ENCODE measurements around the gene SLC25A12. TPM values are rescaled to one million over a fixed set of nuclear protein-coding genes. Genes with fewer than 3 reads are reported as not detected.

Gene SLC25A12
- total and polyA plus RNA-seq, 2 donors (not counting 3 experiments of a cell fraction or from before 2014, with no cell fraction given), result 13.6 to 17.1 TPM

GRCh38 chr2:171862501-171862900 is 31.5 kb downstream of the SLC25A12 start:
- Histone ChIP-seq H4K20me1 (replicated peaks; ENCODE audit: control insufficient read depth, extremely low read depth, insufficient read depth, low read length) (no peaks in the 10 kb centered on the region), H3K27me3 (ENCODE audit: control insufficient read depth in 2 of 2, insufficient read depth in 2 of 2, low read length in 2 of 2) (no peaks in the 10 kb centered on the region), H3K9me1 (replicated peaks; ENCODE audit: control insufficient read depth, extremely low read depth, insufficient read depth, low read length) (no peaks in the 10 kb centered on the region), H3K79me2 (ENCODE audit: control insufficient read depth, insufficient read depth, low read length) (no peaks in the 10 kb centered on the region), H3K4me2 (ENCODE audit: insufficient read depth, low read length) (no peak overlapping the region), H3K9me3 (replicated peaks; ENCODE audit: control insufficient read depth, insufficient read depth, low read length) (no peaks in the 10 kb centered on the region), H3K4me1 (ENCODE audit: control insufficient read depth, extremely low read depth, insufficient read depth, low read length) (peaks cover 2% of the 10 kb centered on the region), H3K9ac (replicated peaks; ENCODE audit: extremely low read depth, insufficient read depth, low read length) (no peak overlapping the region), H2AFZ (ENCODE audit: low read depth, low read length) (no peak overlapping the region), H3K4me3 (replicated peaks in 1 of 3; ENCODE audit: insufficient read depth in 1 of 3, low read depth in 1 of 3, low read length in 3 of 3) (no peak overlapping the region), H3K36me3 (ENCODE audit: control insufficient read depth in 2 of 2, extremely low read depth in 1 of 2, insufficient read depth in 2 of 2, low read length in 2 of 2) (no peaks in the 10 kb centered on the region), H3K27ac (ENCODE audit: insufficient read depth, low read depth, low read length) (no peak overlapping the region)
- ChIA-PET CTCF (interaction anchor here (1.2 kb wide), 1 partner anchor 49 kb away, joined by 3 read pairs; no protein-coding TSS in a partner anchor), POLR2A (no interaction called here)
- BruUV-seq (replicated peaks), result no TSS peak
- no peak for FAIRE-seq
- intact Hi-C loops (cut with micrococcal nuclease) (no loop called here), dilution Hi-C loops (cut with MboI; ENCODE audit: extremely low pct_ligation_motif_present, low sequenced_read_pairs) (no loop called here)
- TF ChIP-seq GATA2 (IDR thresholded peaks at IDR 0.05; ENCODE audit: insufficient read depth, insufficient read length, low read depth, low read length), result no peak
- TF ChIP-seq MYC (IDR thresholded peaks at IDR 0.05; ENCODE audit: low read depth, low read length), result no peak
- TF ChIP-seq POLR2AphosphoS5 (IDR thresholded peaks at IDR 0.05; ENCODE audit: insufficient read depth, low read depth, low read length), result no peak
- no peak for TF ChIP-seq FOS (IDR thresholded peaks at IDR 0.05; ENCODE audit: borderline replicate concordance, insufficient read depth, low read length)
- no peak for TF ChIP-seq POLR2A (IDR thresholded peaks at IDR 0.05; ENCODE audit: low read depth, low read length)
- no peak for TF ChIP-seq MAX (IDR thresholded peaks at IDR 0.05; ENCODE audit: insufficient read depth, insufficient read length)
- TF ChIP-seq EZH2 (IDR thresholded peaks at IDR 0.05; ENCODE audit: borderline replicate concordance, low read depth, low read length, severe bottlenecking), result no peak
- no peak for TF ChIP-seq CTCF (IDR thresholded peaks at IDR 0.05; ENCODE audit: extremely low read depth in 1 of 2, insufficient read depth in 1 of 2, low read depth in 1 of 2, low read length in 2 of 2)
- TF ChIP-seq JUN (IDR thresholded peaks at IDR 0.05; ENCODE audit: borderline replicate concordance, insufficient read depth, insufficient read length, low read depth), result no peak
- DNase-seq (ENCODE audit: low read depth, low spot score), result no peak
